SJSA1 (cell line): ENCODE measurements around the gene CYP27B1. TPM values are rescaled to one million over a fixed set of nuclear protein-coding genes. Genes with fewer than 3 reads are reported as not detected.
A peak's percentile ranks its signal among the peaks of the same experiment; 100 is the strongest.

Experiments used
- DNase-seq, 2 experiments: peaks; one replicate each; pipeline ENCODE4 v3.0.0-alpha.2; 2015 to 2020; ENCODE audit warnings: low spot score in 2 of 2, low read depth in 1 of 2
- H3K27ac ChIP-seq: fragments of 250-450 bp; sonication (Bioruptor Pico); 2 replicates; pipeline ENCODE4 v1.5.1; 2020; ENCODE audit warnings: mild to moderate bottlenecking, moderate library complexity
- H3K27me3 ChIP-seq: fragments of 250-450 bp; sonication (Bioruptor Pico); replicated peaks from 2 replicates; pipeline ENCODE4 v1.5.1; 2020; ENCODE audit warnings: mild to moderate bottlenecking, moderate library complexity
- H3K36me3 ChIP-seq: fragments of 250-450 bp; sonication (Bioruptor Pico); 2 replicates; pipeline ENCODE4 v1.5.1; 2020; ENCODE audit warnings: mild to moderate bottlenecking
- H3K4me1 ChIP-seq: fragments of 250-450 bp; sonication (Bioruptor Pico); replicated peaks from 2 replicates; pipeline ENCODE4 v1.6.1; 2021; ENCODE audit warnings: mild to moderate bottlenecking
- H3K4me3 ChIP-seq: fragments of 250-450 bp; sonication (Bioruptor Pico); 2 replicates; pipeline ENCODE4 v1.5.1; 2020; ENCODE audit warnings: mild to moderate bottlenecking
- H3K9me3 ChIP-seq: fragments of 250-450 bp; sonication (Bioruptor Pico); replicated peaks from 2 replicates; pipeline ENCODE4 v1.5.1; 2020; ENCODE audit warnings: mild to moderate bottlenecking
- total RNA-seq: library from RNA; depleted of rRNA; stranded (reverse); fragments of >200 nt; shearing (Covaris generic); gene quantifications from 2 replicates; pipeline ENCODE4 v1.2.3, GENCODE V29; 2014; rRNA removed

Gene CYP27B1, protein sequence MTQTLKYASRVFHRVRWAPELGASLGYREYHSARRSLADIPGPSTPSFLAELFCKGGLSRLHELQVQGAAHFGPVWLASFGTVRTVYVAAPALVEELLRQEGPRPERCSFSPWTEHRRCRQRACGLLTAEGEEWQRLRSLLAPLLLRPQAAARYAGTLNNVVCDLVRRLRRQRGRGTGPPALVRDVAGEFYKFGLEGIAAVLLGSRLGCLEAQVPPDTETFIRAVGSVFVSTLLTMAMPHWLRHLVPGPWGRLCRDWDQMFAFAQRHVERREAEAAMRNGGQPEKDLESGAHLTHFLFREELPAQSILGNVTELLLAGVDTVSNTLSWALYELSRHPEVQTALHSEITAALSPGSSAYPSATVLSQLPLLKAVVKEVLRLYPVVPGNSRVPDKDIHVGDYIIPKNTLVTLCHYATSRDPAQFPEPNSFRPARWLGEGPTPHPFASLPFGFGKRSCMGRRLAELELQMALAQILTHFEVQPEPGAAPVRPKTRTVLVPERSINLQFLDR
- total RNA-seq = 12.9 and 21.9 TPM in 2 replicates

DNA sequence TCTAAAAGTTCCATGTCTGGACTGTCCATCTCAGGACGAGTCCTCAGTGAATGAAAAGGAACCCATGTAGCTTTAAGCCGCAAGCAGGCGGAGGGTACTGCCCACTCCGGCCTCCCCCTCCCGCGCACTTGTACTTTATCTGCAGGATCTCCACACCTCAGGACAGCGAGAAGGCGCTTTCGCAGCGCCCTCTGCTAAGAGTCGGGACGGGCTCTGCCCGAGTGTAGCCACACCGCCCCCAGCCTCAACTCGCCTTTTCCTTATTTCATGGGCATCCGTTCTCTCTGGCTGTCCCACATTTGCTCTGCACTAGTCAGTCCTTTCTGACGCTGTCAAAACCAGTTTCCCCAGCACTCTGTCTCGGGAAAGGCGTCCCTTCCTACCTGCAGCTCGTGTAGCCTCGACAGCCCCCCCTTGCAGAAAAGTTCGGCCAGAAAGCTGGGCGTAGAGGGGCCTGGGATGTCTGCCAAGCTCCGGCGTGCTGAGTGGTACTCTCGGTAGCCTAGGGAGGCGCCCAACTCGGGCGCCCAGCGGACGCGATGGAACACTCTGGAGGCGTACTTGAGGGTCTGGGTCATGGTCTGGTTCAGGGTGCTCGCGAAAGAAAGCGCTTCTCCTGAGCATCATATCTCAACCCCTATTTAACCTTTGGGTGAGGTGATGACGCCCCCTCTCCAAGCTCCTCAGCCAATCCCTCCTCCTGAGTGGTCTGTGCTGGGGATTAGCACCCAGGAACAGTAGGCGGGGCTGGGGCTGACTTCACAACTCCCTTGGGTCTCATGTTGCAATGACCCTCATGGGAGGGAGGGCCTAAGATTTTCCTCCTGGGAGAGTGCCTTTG, at the start of gene CYP27B1:
Gene CYP27B1 (minus strand): TSS at position 615 of the 841 bp plus-strand sequence. CDS start 37 bp downstream, at position 578.
- Histone ChIP-seq H3K27me3 (peaks cover 51% of the 10 kb centered on the region), H3K27ac (no peak within 1 kb of the TSS), H3K4me1 (peaks cover 41% of the 10 kb centered on the region), H3K9me3 (peaks cover 25% of the 10 kb centered on the region), H3K36me3 (peaks cover 63% of the 10 kb centered on the region), H3K4me3 (no peak within 1 kb of the TSS)
- DNase-seq = no peak

DNA sequence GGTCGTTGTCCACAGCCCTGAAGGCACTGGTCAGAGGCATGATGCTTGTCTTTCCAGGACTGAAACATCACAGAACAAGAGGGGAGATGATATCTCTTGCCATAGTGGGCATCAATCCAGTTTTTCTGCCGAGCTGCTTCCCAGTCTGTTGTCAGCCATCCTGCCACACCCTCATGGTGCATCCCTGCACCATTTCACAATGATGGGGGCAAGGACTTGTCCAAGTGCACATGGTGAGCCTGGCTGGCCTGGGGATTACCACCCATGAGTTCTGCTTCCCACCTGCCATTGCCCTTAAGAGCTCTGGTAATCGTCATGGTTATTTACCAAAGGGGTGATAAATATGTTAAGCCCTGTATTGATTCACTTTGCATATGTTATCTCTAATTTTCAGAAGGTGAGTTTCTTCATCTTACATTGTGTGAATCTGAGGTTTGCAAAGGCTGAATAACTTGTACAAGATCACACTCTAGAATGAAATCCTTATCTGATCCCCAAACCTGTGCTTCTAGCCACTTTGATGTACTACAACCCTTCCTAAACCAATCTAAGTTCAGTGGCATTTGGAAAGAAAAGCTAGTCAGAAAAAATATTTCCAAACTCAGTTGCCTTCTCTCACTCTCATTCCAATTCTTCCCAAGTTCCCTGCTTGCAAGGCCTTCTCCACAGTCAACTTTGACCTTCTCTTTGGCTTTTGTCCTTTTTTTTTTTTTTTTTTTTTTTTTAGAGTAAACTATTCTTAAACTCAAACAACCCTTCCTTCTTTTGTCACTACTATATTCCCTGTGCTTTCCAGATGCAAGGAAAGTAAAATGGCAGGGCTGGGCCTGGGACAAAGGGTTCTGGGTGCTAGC, 49.4 kb upstream of the CYP27B1 start:
- H3K4me1 ChIP-seq = peaks cover 6% of the 10 kb centered on the region
- no peak overlapping the region for H3K27ac ChIP-seq
- H3K27me3 ChIP-seq = no peaks in the 10 kb centered on the region
- 0 out of 2 replicates have a peak, but pooled peaks cover 3% of the 10 kb centered on the region for H3K9me3 ChIP-seq
- DNase-seq = peak in 1 of 2 experiments; percentile 74
- peaks cover 67% of the 10 kb centered on the region for H3K36me3 ChIP-seq
- no peak overlapping the region for H3K4me3 ChIP-seq

DNA sequence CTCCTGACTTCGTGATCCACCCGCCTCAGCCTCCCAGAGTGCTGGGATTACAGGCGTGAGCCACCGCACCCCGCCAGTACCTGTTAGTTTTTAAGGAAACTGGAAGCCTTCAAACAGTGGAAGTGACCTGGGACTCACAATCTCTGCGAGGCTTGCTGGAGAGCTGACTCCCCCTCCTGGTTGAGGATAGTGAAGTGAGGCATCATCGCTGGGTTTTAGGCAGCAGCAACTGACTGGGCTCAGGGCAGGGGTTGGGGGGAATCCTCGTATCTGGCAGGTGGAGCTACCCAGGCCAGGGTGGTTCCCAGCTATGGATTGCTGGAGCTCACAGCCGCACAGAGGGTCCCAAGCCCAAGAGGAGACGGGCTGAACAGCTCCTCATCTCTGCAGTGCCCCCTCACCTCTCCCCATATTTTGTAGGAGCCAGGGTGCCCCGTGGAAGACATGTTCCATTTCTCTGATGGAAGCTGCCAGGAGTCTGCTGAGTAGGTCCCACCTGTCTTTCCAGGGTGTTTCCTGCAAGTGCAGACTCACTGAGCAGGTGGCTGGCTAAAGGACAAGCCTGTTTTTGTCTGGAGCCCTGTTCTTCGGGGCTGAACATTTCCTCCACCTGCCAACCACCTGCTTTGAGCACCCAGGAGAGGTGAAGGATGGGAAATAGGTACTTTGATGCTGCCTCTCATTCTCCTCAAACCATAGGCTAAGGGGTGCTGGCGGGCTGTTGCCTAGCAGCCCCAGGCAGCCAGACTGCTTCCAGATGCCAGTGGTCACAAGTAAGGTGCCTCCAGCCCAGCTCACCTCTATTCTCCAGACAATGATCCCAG, 48.5 kb upstream of the CYP27B1 start:
- Histone ChIP-seq H3K4me1 (peaks cover 6% of the 10 kb centered on the region), H3K36me3 (peaks cover 67% of the 10 kb centered on the region), H3K27me3 (no peaks in the 10 kb centered on the region), H3K4me3 (no peak overlapping the region), H3K9me3 (0 out of 2 replicates have a peak, but pooled peaks cover 3% of the 10 kb centered on the region), H3K27ac (no peak overlapping the region)
- peak in 1 of 2 experiments; percentile 77 for DNase-seq

DNA sequence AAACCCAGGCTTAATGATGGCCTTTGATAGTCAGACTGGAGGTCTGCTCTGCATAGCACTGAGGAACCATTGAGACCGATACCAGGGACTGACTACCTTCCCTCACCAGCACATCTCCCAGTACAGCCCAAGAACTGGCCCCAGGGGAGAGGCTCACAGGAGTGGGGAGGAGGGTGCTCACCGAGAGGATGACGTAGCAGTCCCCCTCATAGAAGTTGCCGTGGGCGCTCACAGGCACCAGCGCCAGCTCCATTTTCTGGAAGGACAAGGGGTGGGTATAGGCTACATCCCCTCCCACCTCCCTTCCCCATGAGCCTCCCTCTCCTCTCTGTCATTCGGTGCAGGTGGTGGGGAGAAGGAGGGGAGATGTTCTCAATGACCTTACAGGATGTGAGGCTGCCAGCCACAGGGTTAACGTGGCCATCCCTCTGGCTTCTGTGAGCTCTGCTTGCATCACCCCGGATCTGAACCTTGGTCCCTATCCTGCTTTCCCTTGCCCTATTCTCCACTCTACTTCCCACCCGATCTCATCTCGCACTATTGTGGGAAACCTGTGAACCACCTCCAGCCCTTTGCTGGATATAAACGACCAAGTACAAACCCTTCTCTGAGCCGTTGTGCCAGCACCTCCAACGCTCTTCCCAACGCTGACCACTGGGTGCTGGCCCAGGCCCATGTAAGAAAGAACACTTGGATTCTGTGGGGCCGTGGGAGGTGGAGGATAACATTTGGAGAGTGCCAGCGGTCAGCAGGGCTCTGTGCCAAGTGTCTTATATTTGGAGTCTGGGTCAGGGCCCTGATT, 47.3 kb upstream of the CYP27B1 start:
- no peaks in the 10 kb centered on the region for H3K27me3 ChIP-seq
- peaks cover 67% of the 10 kb centered on the region for H3K36me3 ChIP-seq
- DNase-seq = peak in 1 of 2 experiments; percentile 76
- H3K4me3 ChIP-seq = no peak overlapping the region
- H3K9me3 ChIP-seq = 0 out of 2 replicates have a peak, but pooled peaks cover 6% of the 10 kb centered on the region
- peaks cover 6% of the 10 kb centered on the region for H3K4me1 ChIP-seq
- H3K27ac ChIP-seq = no peak overlapping the region

DNA sequence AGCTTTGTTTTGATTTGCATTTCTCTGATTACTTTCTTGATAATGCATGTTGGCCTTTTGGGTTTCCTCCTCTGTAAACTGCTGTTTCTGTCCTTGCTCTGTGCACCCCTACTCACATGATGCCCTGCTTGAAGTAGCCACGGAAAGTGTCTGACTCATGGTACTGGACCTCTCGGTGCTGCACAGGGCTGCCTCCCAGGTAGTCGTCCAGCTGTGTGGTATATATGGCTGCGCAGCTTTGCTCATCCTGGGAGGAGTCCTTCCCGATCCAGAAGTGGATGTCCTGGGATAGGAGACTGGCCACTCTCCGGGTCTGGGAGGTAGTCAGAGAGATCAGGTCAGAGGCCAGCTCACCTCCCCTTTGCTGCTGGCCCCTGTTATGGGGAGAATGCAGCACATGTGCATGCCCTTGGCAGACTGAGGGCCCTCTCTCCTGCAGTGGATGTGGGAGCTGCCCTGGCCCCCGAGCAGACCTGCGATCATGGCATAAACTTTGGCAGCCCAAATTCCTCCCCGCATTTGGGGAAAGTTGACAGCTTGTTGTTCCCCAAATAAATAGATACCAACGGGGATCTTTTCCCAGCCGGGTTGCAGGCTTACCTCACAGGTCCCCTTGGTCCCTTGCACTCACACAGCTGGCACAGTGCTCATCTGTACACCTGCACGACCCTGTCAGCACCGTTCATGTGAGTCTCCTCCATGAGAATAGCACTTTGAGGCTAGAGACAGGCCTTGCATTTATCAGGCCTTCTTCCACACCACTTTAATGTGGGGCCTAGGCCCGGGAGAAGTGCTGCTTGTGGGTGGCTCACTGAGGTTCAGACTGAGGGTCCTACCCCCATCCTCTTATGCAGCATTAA, 46.5 kb upstream of the CYP27B1 start:
- Histone ChIP-seq H3K27ac (no peak overlapping the region), H3K4me1 (peaks cover 6% of the 10 kb centered on the region), H3K4me3 (no peak overlapping the region), H3K9me3 (0 out of 2 replicates have a peak, but pooled peaks cover 6% of the 10 kb centered on the region), H3K36me3 (peaks cover 66% of the 10 kb centered on the region), H3K27me3 (no peaks in the 10 kb centered on the region)
- DNase-seq = peak in 1 of 2 experiments; percentile 77

DNA sequence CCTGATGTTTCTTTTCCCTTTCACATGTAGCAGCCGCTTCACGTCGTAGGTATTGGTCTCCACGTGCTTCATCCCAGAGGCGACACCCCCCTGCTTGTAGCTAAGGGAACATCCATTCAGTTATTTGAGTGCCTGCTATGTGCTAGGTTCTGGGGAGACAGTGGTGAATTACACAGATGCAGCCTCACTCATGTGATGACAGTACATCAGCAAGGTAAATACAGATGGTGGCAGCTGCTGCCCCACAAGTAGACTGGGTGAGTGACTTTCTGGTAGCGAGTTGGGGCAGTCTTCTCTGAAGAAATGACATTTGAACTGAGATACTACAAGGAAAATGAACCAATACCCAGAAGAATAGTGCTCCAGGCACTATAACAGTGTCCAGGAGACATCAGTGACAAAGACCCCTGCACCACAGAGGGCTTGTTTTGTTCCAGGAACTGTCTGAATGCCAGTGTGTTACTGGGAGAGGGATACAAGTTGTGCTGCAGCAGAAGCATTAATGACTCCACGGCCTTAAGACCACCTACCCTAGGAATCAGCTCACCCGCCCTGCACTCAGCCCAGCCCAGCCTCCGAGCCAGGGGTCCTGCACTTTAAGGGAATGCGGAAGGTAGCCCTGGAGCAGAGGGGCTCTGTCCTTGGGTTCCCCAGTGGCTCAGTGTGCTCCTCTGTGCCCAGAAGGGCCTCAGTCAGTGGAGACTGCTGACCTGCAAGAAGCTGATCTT, 44.3 kb upstream of the CYP27B1 start:
- H3K36me3 ChIP-seq = peaks cover 72% of the 10 kb centered on the region
- peaks cover 6% of the 10 kb centered on the region for H3K4me1 ChIP-seq
- DNase-seq = peak in 1 of 2 experiments; percentile 75
- no peaks in the 10 kb centered on the region for H3K27me3 ChIP-seq
- no peak overlapping the region for H3K4me3 ChIP-seq
- H3K27ac ChIP-seq = no peak overlapping the region
- 0 out of 2 replicates have a peak, but pooled peaks cover 3% of the 10 kb centered on the region for H3K9me3 ChIP-seq

DNA sequence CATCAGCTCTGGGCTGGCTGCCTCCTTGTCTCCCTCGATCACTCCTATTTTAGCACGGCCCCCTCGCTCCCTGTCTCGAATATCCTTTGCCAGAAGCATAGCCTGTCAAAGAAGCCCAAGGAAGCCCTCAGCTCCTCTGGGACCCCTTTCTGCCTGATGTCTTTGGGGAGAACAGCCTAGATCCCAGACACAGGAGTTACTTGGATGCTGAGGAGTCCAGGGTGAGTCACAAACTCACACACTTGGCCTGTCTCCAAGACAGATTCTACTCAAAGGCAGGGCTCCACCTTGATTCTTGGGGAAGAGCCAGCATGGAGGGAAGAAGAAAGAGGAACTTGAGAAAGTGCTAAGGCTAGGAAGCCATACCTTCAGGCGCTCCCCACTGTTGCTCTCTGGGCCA, 43.6 kb upstream of the CYP27B1 start:
- DNase-seq = peak in 1 of 2 experiments; percentile 76
- peaks cover 6% of the 10 kb centered on the region for H3K4me1 ChIP-seq

DNA sequence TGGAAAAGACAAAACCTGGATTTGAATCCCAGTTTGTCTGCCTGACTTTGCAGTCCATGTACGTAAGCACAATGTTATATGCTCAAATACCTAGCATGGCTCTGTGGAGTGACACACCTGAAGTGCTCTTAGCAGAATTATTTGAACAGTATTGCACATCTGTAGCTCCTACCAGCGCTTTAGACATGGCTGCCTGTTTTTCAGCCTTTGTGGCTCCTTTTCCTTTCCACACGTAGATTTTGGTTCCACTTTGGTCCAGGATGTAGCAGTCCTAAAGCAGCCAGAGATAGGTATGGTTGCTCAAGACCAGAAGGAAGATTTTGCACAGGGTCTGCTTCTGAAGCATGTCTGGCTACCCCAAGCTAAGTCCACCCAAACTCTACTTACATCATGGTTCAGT, 42.5 kb upstream of the CYP27B1 start:
- H3K4me1 ChIP-seq = peaks cover 6% of the 10 kb centered on the region
- no peak overlapping the region for H3K27ac ChIP-seq
- peaks cover 68% of the 10 kb centered on the region for H3K36me3 ChIP-seq
- DNase-seq = peak; percentile 68 to 78
- H3K9me3 ChIP-seq = 0 out of 2 replicates have a peak, but pooled peaks cover 3% of the 10 kb centered on the region
- no peak overlapping the region for H3K4me3 ChIP-seq
- H3K27me3 ChIP-seq = no peaks in the 10 kb centered on the region

More for the DNA sequence above, 43.6 kb upstream of the CYP27B1 start:
- H3K4me3 ChIP-seq = no peak overlapping the region
- no peaks in the 10 kb centered on the region for H3K27me3 ChIP-seq
- H3K36me3 ChIP-seq = peaks cover 67% of the 10 kb centered on the region
- no peak overlapping the region for H3K27ac ChIP-seq
- H3K9me3 ChIP-seq = 0 out of 2 replicates have a peak, but pooled peaks cover 3% of the 10 kb centered on the region

DNA sequence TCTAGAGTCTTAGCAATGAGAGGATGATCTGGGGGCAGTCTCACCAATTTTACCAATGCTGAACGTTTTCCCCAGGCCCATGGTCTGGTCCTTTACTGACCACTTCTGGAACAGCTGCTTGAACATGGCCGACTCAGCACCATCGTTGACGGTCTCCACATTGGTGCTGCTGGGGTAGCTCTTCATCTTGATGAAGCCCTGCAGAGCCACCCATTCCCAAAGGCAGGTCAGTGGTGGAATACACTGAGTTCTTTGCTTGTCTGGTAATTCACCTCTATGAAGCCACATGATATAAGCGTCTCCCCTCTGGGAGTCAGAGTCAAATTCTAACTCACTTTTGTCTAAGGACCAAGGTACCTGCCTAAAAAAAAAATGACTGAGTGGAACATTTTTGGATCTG, 41.5 kb upstream of the CYP27B1 start:
- Histone ChIP-seq H3K27ac (no peak overlapping the region), H3K9me3 (0 out of 2 replicates have a peak, but pooled peaks cover 3% of the 10 kb centered on the region), H3K4me3 (no peak overlapping the region), H3K4me1 (peaks cover 6% of the 10 kb centered on the region), H3K27me3 (no peaks in the 10 kb centered on the region), H3K36me3 (peaks cover 74% of the 10 kb centered on the region)
- DNase-seq = peak in 1 of 2 experiments; percentile 68

DNA sequence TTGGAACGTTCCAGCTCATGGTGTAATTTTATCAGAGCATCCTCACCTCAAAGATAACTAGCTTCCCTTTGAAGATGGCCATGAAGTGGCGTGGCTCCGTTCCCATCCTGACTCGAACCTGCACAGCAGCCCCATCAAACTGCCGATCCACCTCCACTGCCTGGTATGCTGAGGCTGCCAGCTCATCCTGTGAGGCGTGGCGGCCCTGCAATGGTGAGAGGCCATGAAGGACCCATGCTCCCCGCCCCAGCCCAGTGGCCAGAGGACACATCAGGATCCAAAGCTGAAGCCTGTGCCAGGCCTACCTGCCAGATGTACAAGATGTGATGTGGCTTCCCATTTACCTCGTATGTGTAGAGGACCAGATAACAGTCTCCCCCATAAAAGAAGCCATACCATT, 40.4 kb upstream of the CYP27B1 start:
- Histone ChIP-seq H3K27ac (no peak overlapping the region), H3K36me3 (peaks cover 75% of the 10 kb centered on the region), H3K27me3 (no peaks in the 10 kb centered on the region), H3K9me3 (0 out of 2 replicates have a peak, but pooled peaks cover 3% of the 10 kb centered on the region), H3K4me1 (no peaks in the 10 kb centered on the region; the same call in 1 of the 2 replicates), H3K4me3 (no peak overlapping the region)
- peak in 1 of 2 experiments; percentile 68 for DNase-seq
